HG03045 (cell line): ENCODE data around the gene NSMF.
A peak's percentile ranks its signal among the peaks of the same experiment; 100 is the strongest.

ENCODE experiments used
- ATAC-seq: cut with Tn5 transposase; IDR thresholded peaks from one replicate; pipeline ENCODE4 v1.9.1; 2021; ENCODE audit warnings: mild to moderate bottlenecking, moderate library complexity; ENCODE audit not compliant: unreplicated experiment

Gene NSMF, protein sequence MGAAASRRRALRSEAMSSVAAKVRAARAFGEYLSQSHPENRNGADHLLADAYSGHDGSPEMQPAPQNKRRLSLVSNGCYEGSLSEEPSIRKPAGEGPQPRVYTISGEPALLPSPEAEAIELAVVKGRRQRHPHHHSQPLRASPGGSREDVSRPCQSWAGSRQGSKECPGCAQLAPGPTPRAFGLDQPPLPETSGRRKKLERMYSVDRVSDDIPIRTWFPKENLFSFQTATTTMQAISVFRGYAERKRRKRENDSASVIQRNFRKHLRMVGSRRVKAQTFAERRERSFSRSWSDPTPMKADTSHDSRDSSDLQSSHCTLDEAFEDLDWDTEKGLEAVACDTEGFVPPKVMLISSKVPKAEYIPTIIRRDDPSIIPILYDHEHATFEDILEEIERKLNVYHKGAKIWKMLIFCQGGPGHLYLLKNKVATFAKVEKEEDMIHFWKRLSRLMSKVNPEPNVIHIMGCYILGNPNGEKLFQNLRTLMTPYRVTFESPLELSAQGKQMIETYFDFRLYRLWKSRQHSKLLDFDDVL

DNA sequence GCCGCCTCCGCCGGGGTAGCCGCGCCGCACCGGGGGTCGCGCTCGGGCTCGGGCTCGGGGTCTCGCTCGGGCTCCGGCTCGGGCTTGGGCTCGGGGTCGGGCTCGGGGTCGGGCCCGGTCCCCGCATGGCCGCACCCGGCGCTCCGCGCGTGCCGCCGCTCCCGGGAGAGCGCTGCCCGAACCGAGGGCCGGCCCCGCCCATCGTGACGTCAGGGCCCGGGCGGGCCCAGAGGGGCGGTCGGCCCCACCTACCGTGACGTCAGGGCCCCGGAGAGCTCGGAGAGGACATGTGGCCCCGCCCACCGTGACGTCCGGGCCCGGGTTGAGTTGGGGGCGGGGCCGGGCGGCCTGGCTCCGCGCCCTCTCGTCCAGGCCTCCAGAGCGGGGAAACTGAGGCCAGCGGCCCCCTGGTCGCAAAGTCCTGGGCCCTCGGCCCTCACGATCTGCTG lies at the start of gene NSMF:
NSMF (minus strand) TSS at position 183 of the 449 bp plus-strand sequence. CDS start 232 bp downstream, outside the sequence.
- ATAC-seq, result peak; percentile 68

DNA sequence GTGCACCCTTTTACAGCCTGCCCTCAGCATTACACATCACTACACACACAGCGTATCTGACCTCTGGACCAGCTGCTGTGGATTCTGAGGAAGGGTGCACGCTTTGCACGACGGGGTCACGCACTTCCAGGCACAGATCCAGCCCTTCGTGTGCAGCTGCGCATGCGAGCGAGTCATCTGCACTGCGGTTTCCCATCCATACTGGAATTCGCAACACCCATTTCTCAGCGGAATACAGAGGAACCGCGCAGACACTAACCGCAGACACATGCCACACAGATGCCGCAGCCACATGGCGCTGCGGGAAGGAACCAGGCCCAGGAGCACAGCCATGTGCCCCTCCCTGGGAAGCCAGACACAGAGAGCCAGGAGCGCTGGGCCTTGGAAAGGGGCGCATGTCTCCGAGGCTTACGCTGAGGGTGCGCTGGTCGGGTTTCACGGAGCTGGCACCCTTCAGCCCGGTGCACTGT lies 47.6 kb upstream of the NSMF start:
- ATAC-seq, result no peak

DNA sequence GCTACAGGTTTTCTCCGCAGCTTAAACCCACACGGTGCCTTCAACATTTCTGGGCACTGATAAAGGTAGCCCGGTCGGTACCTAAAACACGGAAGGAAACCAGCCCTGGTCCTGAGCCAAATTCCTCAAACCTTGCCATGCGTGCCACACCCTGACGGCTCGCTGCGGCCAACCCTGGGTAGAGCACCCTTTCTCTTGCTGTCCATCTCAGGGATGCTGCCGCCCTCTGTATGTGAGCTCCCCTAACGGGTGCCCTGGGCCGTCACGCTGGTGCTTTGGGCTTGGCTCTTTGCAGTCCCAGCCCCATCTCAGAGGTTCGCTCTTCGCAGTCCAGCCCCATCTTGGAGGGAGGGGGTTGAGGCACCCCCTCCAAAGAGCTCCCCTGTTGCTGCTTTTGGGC lies 47.1 kb upstream of the NSMF start:
- ATAC-seq, result no peak

DNA sequence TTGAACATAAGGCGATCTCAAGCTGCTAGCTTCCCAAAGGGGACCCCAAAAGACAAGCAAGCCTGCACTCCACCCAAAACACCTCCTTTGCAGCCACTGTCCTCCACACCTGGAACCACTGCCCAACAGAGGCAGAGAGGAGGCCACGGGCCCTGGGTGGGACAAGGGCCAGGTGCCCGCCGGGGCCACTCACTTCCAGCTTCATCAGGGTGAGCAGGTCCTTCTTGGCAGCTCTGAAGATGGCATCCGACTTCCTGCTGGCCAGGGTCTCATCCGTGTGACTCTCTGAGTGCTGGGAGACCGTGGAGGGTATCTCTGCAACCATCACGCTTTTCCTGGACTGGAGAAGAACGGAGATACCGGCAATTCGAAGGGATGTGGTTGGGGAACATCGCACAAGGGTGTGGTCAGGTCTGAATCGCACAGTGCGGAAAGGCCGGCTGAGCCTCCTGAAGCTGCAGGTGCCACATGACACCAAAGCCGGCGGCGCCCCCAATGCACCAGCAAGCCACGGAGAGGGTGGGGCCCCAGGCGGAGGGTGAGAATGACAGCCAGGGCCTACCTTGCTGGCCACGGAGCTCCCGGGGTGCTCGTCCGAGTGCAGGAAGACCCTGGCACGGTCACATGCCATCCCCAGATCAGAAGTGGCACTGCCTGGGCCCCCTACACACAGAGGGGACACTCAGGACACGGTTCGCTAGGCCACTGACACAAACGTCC lies 46.4 kb upstream of the NSMF start:
- ATAC-seq, result no peak

DNA sequence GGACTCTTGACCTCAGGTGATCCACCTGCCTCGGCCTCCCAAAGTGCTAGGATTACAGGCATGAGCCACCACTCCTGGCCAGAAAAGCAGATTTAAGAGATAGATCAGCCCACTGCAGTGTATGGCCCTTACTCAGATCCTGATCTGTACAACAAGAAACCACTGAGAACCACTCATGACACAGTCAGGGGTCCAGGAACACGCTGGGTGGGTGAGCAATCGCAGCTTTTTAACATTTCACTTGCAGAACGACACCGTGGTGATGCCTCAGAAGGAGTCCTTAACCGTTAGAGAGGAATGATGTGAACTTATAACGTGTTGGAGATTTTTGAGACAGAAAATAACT lies 45.3 kb upstream of the NSMF start:
- ATAC-seq, result no peak

DNA sequence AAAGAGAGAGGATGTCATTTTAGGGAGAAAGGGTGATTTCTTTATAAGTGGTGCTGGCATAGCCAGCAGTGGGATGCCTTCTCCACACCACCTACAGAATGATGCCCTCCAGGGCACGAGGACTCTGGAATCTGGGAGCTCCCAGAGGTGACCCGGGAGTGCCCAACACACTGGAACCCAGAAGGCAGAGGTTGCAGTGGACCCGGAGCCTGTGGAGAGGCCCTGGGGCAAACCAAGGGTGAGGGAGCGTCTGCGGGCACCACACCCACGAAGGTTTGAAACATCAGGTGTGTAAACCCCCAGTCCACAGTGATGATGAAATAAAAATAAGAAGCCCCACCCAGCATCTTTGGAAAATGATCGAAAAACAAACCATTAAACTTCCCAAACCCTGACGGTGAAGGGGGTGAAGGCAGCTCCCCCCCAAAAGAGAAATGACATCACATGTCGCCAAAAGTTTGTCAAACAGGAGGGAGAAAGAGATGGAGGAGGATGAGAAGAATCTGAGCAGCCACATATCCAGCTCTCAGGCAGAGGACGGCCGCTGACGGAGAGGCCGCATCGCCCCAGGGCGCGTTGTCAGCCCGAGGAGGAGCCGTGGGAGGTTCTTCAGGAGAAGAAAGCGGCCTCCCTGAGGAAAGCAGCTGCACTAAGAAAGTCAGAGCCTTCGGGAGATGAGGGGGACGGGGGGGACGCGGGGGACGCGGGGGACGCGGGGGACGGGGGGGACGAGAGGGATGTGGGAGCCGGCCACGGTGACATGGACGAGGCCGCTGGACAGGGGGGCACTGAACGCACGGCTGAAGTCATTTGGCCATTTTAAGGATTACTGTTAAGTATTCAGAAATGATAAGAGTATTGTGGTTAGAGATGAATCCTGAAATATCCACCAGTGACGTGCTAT lies 43.1 kb upstream of the NSMF start:
- no peak for ATAC-seq

DNA sequence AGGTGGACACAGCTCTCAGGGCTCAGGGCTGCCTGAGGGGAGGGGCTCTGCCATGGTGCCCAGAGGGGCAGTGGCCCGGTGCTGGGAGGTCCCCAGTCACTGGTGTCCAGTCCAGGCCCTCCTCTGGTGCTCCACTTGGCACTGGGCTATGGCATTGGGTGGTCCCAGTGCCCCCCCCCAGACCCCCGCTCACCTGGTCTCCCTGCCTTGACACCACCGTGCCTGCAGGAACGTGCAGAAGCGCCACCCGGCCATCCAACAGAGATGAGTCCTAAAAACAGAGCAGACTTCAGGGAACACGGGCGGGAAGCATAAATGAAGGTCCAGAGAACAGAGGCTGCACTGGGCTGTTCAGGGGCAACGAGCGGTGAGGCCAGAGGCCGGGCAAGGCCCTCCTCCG lies 42.3 kb upstream of the NSMF start:
- ATAC-seq, result no peak

DNA sequence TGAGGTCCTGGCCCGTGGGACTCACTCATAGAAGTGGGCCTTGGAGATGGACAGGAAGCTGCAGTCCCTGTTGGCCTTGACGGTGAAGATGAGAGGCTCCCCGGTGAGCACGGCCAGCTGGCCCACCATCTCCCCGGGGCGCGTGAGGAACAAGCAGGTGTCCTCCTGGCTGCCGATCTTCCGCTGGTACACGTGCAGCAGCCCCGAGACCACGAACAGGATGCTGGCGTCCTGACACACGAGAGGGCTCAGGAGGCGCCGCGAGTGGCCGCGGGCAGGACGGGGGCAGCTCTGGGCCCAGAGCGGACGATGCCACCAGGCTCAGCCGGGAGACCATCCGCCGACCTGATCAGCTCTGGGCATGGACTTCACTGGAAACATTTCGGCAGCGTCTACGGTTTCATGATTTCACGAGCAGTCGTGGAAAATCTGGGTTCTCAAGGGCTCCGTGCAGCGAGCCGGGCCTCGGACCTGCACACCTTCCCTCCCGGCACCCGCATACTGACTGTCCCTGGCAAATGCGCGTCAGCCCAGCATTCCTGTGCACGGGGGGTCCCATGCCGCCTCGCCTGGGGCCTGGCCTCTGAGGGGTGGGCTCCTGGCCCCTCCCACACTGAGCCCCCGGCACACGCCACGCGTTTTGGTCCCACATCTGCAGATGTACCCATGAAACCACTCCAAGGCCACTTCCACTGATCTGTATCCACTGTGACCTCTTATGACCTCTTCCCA lies 41.7 kb upstream of the NSMF start:
- ATAC-seq, result no peak

DNA sequence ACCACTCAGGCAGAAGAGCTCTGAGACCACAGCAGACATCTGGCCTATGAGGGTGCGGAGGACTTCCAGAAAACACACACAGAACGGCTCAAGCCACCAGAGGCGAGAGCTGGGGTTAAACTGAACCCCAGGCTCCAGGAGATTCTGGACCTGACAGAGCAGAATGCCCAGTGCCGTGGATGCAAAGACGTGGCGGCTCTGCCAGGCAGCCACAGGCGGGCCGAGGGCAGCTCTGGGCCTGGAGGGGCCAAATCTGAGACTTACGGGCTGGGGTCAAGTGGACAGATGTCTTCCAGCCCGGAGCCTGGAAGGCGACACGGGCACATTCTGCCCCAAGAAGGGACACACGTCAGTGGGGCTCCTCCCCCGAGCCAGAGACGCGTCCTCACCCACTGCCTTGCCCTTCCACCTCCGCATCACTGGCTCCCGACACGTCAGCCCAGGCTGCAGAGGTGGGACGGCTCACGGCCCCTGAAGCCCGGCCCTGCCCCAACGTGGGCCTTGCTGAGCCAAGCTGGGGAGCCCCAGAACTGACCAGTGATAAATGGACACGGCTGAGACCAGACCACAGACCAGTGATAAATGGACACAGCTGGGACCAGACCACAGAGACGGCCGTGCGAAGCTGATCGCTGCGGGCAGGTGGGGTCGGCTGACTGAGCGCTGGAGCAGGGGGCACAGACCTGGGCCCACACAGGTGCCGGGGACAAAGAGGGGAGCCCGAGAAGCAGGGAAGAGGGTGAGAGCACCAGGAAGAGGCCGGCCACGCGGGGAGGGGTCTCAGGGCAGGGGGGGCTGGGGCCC lies 40.9 kb upstream of the NSMF start:
- no peak for ATAC-seq

DNA sequence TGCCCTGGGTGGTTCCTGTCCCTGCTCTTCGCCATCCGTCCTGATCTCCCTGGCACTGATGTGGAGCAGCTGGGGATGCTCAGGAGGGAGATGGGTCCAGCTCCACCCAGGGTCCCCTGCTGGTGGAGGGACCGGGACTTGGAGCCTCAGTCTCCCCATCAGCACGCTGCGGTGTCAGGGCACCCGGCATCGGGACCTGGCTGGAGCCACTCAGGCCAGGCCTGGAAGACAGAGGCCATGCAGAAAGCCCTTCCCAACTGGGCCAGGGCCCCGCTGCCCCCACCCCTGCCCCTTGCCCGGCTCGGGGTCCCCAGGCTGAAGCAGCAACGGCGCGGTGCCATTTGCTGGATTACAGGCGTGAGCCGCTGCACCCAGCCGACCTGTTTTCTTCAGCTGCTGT lies 40.3 kb upstream of the NSMF start:
- ATAC-seq, result no peak

DNA sequence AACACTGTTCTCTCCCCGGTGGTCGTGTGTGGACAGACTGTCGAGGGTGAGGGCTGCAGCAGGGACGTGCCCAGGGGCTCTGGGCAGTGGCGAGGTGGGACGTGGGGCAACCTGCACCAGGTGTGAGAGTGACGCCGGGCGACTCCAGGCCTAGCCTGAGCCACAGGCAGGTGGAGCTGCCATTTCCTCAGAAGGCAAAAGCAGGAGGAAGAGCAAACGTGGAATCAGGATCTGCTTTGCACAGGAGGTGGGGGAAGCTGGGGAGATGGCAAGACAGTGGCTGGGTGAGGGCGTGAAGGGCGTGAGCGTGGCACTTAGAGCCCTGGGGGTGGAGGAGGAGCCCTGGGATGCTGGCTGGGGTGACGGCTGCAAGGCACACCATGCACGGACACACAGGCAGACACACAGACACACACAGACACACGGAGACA lies 39.6 kb upstream of the NSMF start:
- no peak for ATAC-seq

DNA sequence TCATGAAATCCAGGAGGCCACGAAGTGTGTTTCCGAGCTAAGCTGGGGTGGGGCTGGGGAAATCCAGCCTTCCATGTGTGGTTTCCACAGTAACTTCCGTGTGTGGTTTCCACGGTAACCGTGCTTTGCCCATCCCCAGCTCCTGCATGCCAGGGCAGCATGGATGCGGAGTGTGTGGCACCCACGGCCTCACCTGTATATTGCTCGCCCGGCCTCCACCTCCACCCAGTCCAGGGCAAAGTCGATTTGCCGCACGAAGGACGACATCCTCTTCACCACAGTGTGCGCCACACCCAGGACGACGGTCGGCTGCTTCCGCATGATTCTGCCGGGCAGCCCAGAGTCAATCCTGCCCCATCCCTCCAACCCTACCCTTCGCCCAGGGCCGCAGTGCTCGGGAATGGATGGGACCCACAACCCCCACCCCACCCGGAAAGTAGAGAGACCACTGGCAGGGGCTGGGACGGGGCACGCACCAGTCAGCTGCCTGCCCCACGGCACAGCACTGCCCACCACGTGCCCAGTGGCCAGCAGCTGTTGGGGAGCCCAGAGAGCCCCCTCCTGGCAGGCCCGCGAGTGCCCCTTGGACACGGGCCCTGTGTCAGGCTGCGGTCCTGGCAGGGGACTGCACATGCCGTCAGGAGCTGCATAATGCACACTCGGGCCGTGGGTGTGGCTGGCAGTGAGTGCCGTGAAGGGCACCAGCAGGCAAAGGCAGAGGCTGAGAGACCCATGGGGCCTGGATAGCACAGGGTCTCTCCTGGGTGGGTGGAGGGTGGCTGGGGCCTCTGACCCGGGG lies 39.0 kb upstream of the NSMF start:
- ATAC-seq, result no peak

DNA sequence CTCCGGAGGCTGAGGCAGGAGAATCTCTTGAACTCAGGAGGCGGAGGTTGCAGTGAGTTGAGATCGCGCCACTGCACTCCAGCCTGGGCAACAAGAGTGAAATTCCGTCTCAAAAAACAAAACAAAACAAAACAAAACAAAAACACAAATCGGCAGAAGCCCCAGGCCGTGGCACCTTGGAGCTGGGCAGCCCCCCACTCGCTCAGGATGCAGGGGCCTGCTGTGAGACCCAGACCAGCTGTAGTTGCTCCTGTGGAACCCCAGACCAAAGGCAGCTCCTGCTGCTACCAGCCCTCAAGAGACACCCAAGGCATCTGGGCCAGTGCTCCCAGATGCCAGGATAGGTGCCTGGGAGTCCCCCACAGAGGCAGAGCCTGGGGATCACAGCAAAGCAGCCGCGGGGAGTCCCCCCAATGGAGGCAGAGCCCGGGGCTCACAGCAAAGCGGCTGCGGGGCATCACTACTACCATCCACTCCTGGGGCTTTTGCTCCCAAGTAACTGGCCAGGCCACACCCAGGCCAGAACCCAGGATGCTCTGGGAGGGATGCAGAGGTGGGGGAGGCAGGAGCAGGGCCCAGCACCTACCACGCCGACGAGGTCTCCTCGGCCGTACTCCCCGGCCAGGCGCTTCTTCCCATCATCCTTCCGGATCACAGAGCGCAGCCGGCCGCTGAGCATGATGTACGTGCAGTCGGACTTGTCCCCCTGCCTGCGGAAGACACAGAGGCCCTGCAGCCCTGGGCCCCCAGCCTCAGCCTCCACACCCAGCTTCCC lies 37.7 kb upstream of the NSMF start:
- ATAC-seq, result no peak

DNA sequence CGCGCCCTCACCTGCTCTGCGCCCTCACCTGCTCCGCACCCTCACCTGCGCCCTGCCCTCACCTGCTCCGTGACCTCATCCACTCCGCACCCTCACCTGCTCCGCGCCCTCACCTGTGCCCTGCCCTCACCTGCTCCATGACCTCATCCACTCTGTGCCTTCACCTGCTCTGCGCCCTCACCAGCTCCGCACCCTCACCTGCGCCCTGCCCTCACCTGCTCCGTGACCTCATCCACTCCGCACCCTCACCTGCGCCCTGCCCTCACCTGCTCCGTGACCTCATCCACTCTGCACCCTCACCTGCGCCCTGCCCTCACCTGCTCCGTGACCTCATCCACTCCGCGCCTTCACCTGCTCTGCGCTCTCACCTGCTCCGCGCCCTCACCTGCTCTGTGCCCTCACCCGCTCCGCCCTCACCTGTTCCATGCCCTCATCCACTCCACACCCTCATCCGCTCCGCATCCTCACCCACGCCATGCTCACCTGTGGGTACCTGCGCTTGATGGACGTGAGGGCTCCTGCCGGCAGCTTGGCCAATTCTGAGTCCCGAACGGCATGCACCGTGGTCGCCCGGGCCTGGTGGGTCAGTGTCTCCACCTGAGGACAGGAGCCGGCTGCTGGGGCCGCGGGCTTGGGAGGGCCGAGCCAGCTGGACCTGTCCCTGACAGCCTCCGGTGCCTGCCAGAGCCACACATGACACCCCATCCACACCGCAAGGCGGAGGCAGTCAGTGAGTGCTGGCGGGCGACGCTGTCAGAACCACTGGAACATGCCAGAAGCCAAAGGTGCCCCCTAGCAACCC lies 35.6 kb upstream of the NSMF start:
- no peak for ATAC-seq

DNA sequence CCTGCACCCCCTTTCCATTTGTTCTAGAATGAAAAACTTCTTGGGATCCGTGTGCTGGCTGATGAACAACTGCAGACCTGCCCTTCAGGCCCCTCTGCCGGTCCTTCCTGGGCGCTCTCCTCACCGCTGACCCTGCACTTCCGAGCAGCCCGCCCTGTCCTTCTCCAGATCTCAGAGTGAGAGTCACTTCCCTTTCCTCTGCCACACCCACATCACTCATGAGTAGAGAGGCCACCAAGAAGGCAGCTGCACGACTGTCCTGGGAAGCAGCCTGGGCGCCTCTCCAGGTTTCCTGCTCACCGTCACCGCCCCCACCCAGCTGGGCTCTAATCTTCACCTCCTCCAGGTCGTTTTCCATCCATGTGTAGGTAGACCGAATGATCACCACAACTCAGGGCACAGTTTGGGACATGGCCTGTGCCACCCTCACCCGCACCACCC lies 35.0 kb upstream of the NSMF start:
- no peak for ATAC-seq

DNA sequence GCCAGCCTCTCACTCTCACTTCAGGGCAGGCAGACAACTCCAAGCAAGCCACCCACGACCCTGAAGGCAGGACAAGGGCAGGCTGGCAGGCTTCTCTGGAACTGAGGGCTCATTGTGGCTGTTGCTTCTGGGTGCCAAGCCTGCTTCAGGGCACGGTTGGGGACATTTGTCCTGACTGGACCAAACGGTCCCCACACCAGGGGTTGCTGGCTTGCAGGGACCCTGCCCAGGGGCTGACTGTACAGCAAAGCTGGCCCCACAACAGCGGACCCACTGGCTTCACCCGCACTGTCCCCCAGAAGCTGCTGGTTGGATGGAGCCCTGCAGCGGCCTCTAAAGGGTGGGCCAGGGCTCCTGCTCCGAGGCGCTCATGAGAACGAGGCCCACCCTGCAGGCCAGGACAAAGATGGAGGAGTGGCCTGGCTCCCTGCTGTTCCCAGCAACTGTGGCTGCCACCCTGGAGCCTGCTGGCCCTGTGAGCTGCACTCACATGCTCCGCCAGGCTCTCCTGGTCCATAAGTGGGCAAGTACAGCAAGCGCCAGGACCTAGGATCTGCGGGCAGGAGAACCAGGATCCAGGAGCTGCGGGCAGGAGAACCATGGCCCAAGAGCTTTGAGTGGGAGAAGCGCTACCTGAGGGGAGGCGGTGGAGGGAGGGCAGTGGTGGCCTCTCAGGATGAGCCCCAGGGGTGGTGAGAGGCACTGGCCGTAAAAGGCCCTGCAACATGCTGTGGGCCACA lies 34.4 kb upstream of the NSMF start:
- no peak for ATAC-seq
